HG02798 (cell line): Measurements from ENCODE around the gene TXLNB.
A peak's percentile ranks its signal among the peaks of the same experiment; 100 is the strongest.

Experiments used
- ATAC-seq: cut with Tn5 transposase; IDR thresholded peaks from one replicate; pipeline ENCODE4 v1.9.1; 2021; ENCODE audit warnings: mild to moderate bottlenecking; ENCODE audit not compliant: unreplicated experiment, poor library complexity

Gene TXLNB

GRCh38 chr6:139277161-139277560 lies 14.6 kb downstream of the TXLNB start:
- no peak for ATAC-seq

- no peak for ATAC-seq
Observed at GRCh38 chr6:139275279-139276055, 16.3 kb downstream of the TXLNB start.

GRCh38 chr6:139271056-139271455 lies 20.7 kb downstream of the TXLNB start:
- peak; percentile 83 for ATAC-seq

- no peak for ATAC-seq
Observed at GRCh38 chr6:139270249-139270648, 21.5 kb downstream of the TXLNB start.

GRCh38 chr6:139265512-139266190 lies 26.1 kb downstream of the TXLNB start:
- no peak for ATAC-seq

GRCh38 chr6:139262519-139263300 lies 29.1 kb downstream of the TXLNB start:
- ATAC-seq: peak; percentile 95

- ATAC-seq: peak; percentile 45
Observed at GRCh38 chr6:139257821-139258398, 33.9 kb downstream of the TXLNB start.

- no peak for ATAC-seq
Observed at GRCh38 chr6:139257291-139257690, 34.5 kb downstream of the TXLNB start.

GRCh38 chr6:139256087-139256486 lies 35.7 kb downstream of the TXLNB start:
- ATAC-seq: no peak

GRCh38 chr6:139254196-139254595 lies 37.6 kb downstream of the TXLNB start:
- ATAC-seq: no peak

GRCh38 chr6:139253656-139254055 lies 38.1 kb downstream of the TXLNB start:
- ATAC-seq: no peak

GRCh38 chr6:139251691-139252390 lies 40.0 kb downstream of the TXLNB start:
- ATAC-seq: no peak

- ATAC-seq: peak; percentile 39
Observed at GRCh38 chr6:139251045-139251690, 40.6 kb downstream of the TXLNB start.

- peak; percentile 98 for ATAC-seq
Observed at GRCh38 chr6:139250296-139251044, 41.3 kb downstream of the TXLNB start.

- ATAC-seq: no peak
Observed at GRCh38 chr6:139249395-139249794, 42.4 kb downstream of the TXLNB start.

- ATAC-seq: no peak
Observed at GRCh38 chr6:139248911-139249310, 42.9 kb downstream of the TXLNB start.

- no peak for ATAC-seq
Observed at GRCh38 chr6:139247618-139248017, 44.2 kb downstream of the TXLNB start.

- no peak for ATAC-seq
Observed at GRCh38 chr6:139243536-139243935, 48.3 kb downstream of the TXLNB start.
